Spinal cord (tissue), 10 donors: ENCODE data around the gene FRMPD4. TPM values are rescaled to one million over a fixed set of nuclear protein-coding genes. Genes with fewer than 3 reads are reported as not detected.
"Not testable (repeated sequence)": the region's sequence is repeated elsewhere in the genome, so short reads cannot be mapped to it uniquely, and the experiment has no call there.

Source experiments
- DNase-seq, 6 donors: peaks; one replicate each; pipeline versions ENCODE4 v3.0.0 to v3.0.0-alpha.2; 2013 to 2015; ENCODE audit warnings: low spot score in 6 of 6, low read depth in 4 of 6
- H3K27ac ChIP-seq: one replicate; pipeline ENCODE4 v1.5.1; 2013; ENCODE audit warnings: low read depth, low read length, control low read depth
- H3K27me3 ChIP-seq: one replicate; pipeline ENCODE4 v1.6.1; 2013; ENCODE audit warnings: low read length; ENCODE audit not compliant: control insufficient read depth, insufficient read depth
- H3K36me3 ChIP-seq: one replicate; pipeline ENCODE4 v1.6.1; 2013; ENCODE audit warnings: low read length; ENCODE audit not compliant: control insufficient read depth, insufficient read depth
- H3K4me1 ChIP-seq: one replicate; pipeline ENCODE4 v1.6.1; 2013; ENCODE audit warnings: low read length; ENCODE audit not compliant: control insufficient read depth, insufficient read depth
- H3K4me3 ChIP-seq: one replicate; pipeline ENCODE4 v1.5.1; 2013; ENCODE audit warnings: low read depth, low read length, control low read depth
- H3K9me3 ChIP-seq: one replicate; pipeline ENCODE4 v1.6.1; 2013; ENCODE audit warnings: low read length; ENCODE audit not compliant: control insufficient read depth, insufficient read depth
- WGBS: methylation state at CpG from one replicate; pipeline ENCODE4 v1.1.5; 2013; ENCODE audit warnings: missing lambda C conversion rate; ENCODE audit not compliant: insufficient coverage; 5-methylcytosine and 5-hydroxymethylcytosine counted together
- polyA plus RNA-seq, 2 donors: library from polyadenylated mRNA; unstranded; fragments of 120-200 nt; gene quantifications; one replicate each; pipeline ENCODE4 v1.2.1, GENCODE V29; 2013; ENCODE audit not compliant: insufficient read length in 2 of 2
- total RNA-seq, 2 donors: library from RNA; depleted of rRNA in 1 of 2; stranded (reverse); fragments of 120-200 nt in 1 of 2; fragments of >200 nt in 1 of 2; gene quantifications; one replicate each; pipeline versions ENCODE4 v1.2.3 to v1.2.4, GENCODE V29; 2013 to 2014
- donor health status: healthy.

FRMPD4 gene
- total and polyA plus RNA-seq, 4 donors = 2.6 to 9.8 (median 5.9) TPM

- Histone ChIP-seq H3K4me3 (no peak overlapping the region), H3K4me1 (peaks cover 4% of the 10 kb centered on the region), H3K27me3 (peaks cover 20% of the 10 kb centered on the region), H3K27ac (no peak overlapping the region), H3K36me3 (no peaks in the 10 kb centered on the region), H3K9me3 (no peaks in the 10 kb centered on the region)
- DNase-seq = no peak
- WGBS = no CpG with 5 or more reads among the region's 4 CpGs
These were observed 4.4 kb downstream of the FRMPD4 start for GRCh38 chrX:12142661-12143060.

GRCh38 chrX:12145402-12145801 is 7.1 kb downstream of the FRMPD4 start:
- WGBS = 73% methylated on average over 1 of the region's 2 CpGs
- Histone ChIP-seq H3K27ac (no peak overlapping the region), H3K27me3 (no peaks in the 10 kb centered on the region)

GRCh38 chrX:12149670-12150407 is 11.6 kb downstream of the FRMPD4 start:
- Histone ChIP-seq H3K27me3 (no peaks in the 10 kb centered on the region), H3K36me3 (no peaks in the 10 kb centered on the region), H3K4me3 (no peak overlapping the region), H3K4me1 (no peaks in the 10 kb centered on the region), H3K9me3 (no peaks in the 10 kb centered on the region), H3K27ac (no peak overlapping the region)
- WGBS = 63% methylated on average over 2 of the region's 4 CpGs
- no peak for DNase-seq

More at GRCh38 chrX:12145402-12145801, 7.1 kb downstream of the FRMPD4 start:
- no peak overlapping the region for H3K4me3 ChIP-seq
- no peak for DNase-seq
- no peaks in the 10 kb centered on the region for H3K4me1 ChIP-seq
- H3K36me3 ChIP-seq = no peaks in the 10 kb centered on the region
- no peaks in the 10 kb centered on the region for H3K9me3 ChIP-seq

DNA sequence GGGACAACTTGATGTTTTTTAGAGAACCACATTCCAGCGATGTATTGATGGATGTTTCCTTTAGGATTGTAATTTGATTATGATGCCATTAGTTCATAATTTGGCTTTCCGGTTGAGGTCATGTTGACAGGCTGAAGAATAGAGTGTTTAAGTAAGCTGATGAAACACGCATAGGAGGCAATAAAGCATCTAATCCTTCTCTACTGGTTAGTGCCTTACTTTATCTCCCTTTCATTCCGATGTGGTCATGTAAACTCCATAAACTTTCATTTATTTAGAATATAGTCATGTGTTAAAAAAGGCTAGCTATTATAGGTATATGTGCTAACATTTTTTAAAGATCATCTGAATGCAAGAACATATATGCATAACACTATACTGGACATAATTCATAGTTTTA is 15.0 kb downstream of the FRMPD4 start:
- H3K27me3 ChIP-seq = no peaks in the 10 kb centered on the region
- DNase-seq = no peak
- no peaks in the 10 kb centered on the region for H3K36me3 ChIP-seq
- no peaks in the 10 kb centered on the region for H3K9me3 ChIP-seq
- H3K4me1 ChIP-seq = no peaks in the 10 kb centered on the region
- no peak overlapping the region for H3K4me3 ChIP-seq
- no peak overlapping the region for H3K27ac ChIP-seq
- WGBS = no CpG with 5 or more reads among the region's 4 CpGs

- Histone ChIP-seq H3K27me3 (no peaks in the 10 kb centered on the region), H3K9me3 (no peaks in the 10 kb centered on the region), H3K4me1 (no peaks in the 10 kb centered on the region), H3K36me3 (no peaks in the 10 kb centered on the region), H3K4me3 (no peak overlapping the region), H3K27ac (no peak overlapping the region)
- no peak for DNase-seq
- WGBS = no CpG with 5 or more reads among the region's 1 CpG
These were observed 15.5 kb downstream of the FRMPD4 start for GRCh38 chrX:12153741-12154140.

GRCh38 chrX:12159799-12160198 is 21.5 kb downstream of the FRMPD4 start:
- Histone ChIP-seq H3K9me3 (no peaks in the 10 kb centered on the region), H3K27ac (no peak overlapping the region), H3K4me3 (no peak overlapping the region), H3K4me1 (no peaks in the 10 kb centered on the region), H3K27me3 (no peaks in the 10 kb centered on the region), H3K36me3 (no peaks in the 10 kb centered on the region)
- no peak for DNase-seq
- 54% methylated on average over 2 of the region's 4 CpGs for WGBS

DNA sequence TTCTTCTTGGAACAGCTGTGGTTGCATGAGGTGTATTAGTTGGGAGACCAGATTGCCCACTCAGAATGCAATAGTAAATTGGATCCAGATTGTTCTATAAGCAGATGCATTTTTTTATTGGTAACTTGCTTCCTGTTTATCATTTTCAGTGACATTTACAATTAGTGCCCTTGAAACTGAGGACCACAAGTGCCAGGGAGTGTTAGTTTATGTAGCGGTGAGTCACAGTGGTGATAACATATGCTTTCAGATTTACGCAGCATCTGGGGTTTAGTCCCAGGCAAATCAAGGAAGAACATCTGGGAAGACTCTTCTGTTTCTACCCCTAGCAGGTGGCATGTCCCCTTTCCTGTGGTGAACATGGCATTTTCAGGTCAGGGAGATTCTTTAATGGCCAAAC is 24.1 kb downstream of the FRMPD4 start:
- 78% methylated on average over 2 of the region's 2 CpGs for WGBS
- Histone ChIP-seq H3K27me3 (no peaks in the 10 kb centered on the region), H3K27ac (no peak overlapping the region), H3K9me3 (no peaks in the 10 kb centered on the region), H3K36me3 (no peaks in the 10 kb centered on the region), H3K4me3 (no peak overlapping the region), H3K4me1 (no peaks in the 10 kb centered on the region)
- DNase-seq = no peak

- whole genome bisulfite sequencing = 92% methylated on average over 2 of the region's 3 CpGs
- not testable (repeated sequence) for H3K9me3 ChIP-seq, H3K4me3 ChIP-seq, H3K27ac ChIP-seq, H3K27me3 ChIP-seq, DNase-seq, H3K4me1 ChIP-seq, H3K36me3 ChIP-seq
These were observed 25.9 kb downstream of the FRMPD4 start for GRCh38 chrX:12164180-12164579.

DNA sequence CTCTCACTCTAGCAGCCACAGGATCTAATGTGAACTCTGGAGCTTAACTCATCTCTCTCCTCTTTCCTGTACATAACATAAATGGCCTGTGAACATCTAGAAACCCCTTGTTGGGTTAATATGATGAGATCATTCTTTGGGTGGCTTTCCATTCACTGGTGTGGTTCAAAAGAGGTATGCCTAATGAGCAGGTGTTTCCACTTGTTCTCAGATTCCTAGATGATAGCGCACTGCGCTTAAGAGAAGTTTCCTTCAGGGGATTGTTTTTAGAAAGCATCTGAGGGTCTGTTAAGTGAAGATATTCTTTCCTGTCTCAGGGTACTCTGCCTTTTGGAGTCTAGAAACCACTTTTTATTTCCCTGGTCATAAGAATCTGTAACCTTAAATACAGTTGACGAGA is 32.5 kb downstream of the FRMPD4 start:
- WGBS = 97% methylated on average over 3 of the region's 3 CpGs
- H3K27me3 ChIP-seq = peaks cover 2% of the 10 kb centered on the region
- no peaks in the 10 kb centered on the region for H3K4me1 ChIP-seq
- no peak overlapping the region for H3K27ac ChIP-seq
- no peak overlapping the region for H3K4me3 ChIP-seq
- H3K9me3 ChIP-seq = no peaks in the 10 kb centered on the region
- DNase-seq = no peak
- H3K36me3 ChIP-seq = no peaks in the 10 kb centered on the region

- Histone ChIP-seq H3K4me1 (no peaks in the 10 kb centered on the region), H3K27ac (no peak overlapping the region), H3K4me3 (no peak overlapping the region), H3K27me3 (peaks cover 2% of the 10 kb centered on the region), H3K9me3 (no peaks in the 10 kb centered on the region), H3K36me3 (no peaks in the 10 kb centered on the region)
- no peak for DNase-seq
- no CpG with 5 or more reads among the region's 2 CpGs for WGBS
These were observed 36.1 kb downstream of the FRMPD4 start for GRCh38 chrX:12174358-12174757.
